HG02938 (cell line): ENCODE results near the gene KLHL35.

ENCODE experiments used
- ATAC-seq: cut with Tn5 transposase; IDR thresholded peaks from one replicate; pipeline ENCODE4 v1.9.1; 2021; ENCODE audit warnings: mild to moderate bottlenecking, moderate library complexity; ENCODE audit not compliant: unreplicated experiment

Gene KLHL35

GRCh38 chr11:75442161-75442885 is 9.3 kb upstream of the KLHL35 start:
- no peak for ATAC-seq

GRCh38 chr11:75441804-75442132 is 8.8 kb upstream of the KLHL35 start:
- ATAC-seq = no peak

- ATAC-seq = no peak
Observed at GRCh38 chr11:75440960-75441803, 8.2 kb upstream of the KLHL35 start.

GRCh38 chr11:75439495-75440120 is 6.6 kb upstream of the KLHL35 start:
- ATAC-seq = no peak

- no peak for ATAC-seq
Observed at GRCh38 chr11:75439026-75439425, 6.0 kb upstream of the KLHL35 start.

GRCh38 chr11:75437966-75438659 is 5.1 kb upstream of the KLHL35 start:
- ATAC-seq = no peak

GRCh38 chr11:75436806-75437205 is 3.8 kb upstream of the KLHL35 start:
- no peak for ATAC-seq

GRCh38 chr11:75435571-75435925 is 2.5 kb upstream of the KLHL35 start:
- ATAC-seq = no peak

GRCh38 chr11:75434886-75435570 is 2.0 kb upstream of the KLHL35 start:
- ATAC-seq = no peak

- ATAC-seq = no peak
Observed at GRCh38 chr11:75434051-75434450, 1.0 kb upstream of the KLHL35 start.

GRCh38 chr11:75433443-75433842 is 440 bp upstream of the KLHL35 start:
- no peak for ATAC-seq

- ATAC-seq = no peak
Observed at GRCh38 chr11:75431533-75432525, 1.2 kb downstream of the KLHL35 start.

GRCh38 chr11:75430714-75431532 is 2.1 kb downstream of the KLHL35 start:
- ATAC-seq = peak; percentile 5

GRCh38 chr11:75429902-75430713 is 2.9 kb downstream of the KLHL35 start:
- peak; percentile 35 for ATAC-seq

- no peak for ATAC-seq
Observed at GRCh38 chr11:75429641-75429901, 3.4 kb downstream of the KLHL35 start.

GRCh38 chr11:75428989-75429640 is 3.9 kb downstream of the KLHL35 start:
- ATAC-seq = no peak

- peak; percentile 68 for ATAC-seq
Observed at GRCh38 chr11:75428281-75428724, 4.7 kb downstream of the KLHL35 start.

- no peak for ATAC-seq
Observed at GRCh38 chr11:75427181-75427580, 5.8 kb downstream of the KLHL35 start.
